ENCODE data around the gene VAC14.

DNA sequence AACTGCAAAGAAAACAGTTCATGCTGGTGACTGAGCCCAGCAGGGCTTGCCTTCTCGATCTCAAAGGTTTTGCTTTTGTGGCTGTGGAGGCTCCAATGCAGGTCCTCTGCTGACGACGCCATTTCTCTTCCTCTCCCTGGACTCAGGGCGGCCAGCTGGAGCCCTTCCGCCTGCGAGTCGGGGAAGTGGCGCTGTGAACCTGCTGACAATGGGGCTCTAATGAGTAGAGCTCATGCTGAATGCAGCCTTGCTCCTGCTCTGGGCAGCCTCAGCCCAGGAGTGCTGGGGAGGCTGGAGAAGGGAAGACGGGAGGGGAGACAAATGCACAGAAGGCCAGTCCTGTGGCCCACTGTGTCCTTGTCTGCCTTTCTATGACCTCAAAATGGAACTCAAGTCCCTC lies 43.8 kb downstream of the VAC14 start:
- TF ChIP-seq ZNF548 (tag by site-specific recombination; IDR thresholded peaks at IDR 0.05) (no peak), ZNF138 (tag by site-specific recombination; IDR thresholded peaks at IDR 0.05; ENCODE audit: borderline replicate concordance) (no peak), ZNF133 (tag by site-specific recombination; IDR thresholded peaks at IDR 0.05) (no peak), ZNF768 (tag by site-specific recombination; IDR thresholded peaks at IDR 0.05) (no peak), ZNF624 (tag by site-specific recombination; IDR thresholded peaks at IDR 0.05) (no peak), ZBTB1 (tag by site-specific recombination; IDR thresholded peaks at IDR 0.05) (no peak), SP7 (tag by site-specific recombination; IDR thresholded peaks at IDR 0.05) (no peak)
- TF ChIP-seq, protein P1, sequence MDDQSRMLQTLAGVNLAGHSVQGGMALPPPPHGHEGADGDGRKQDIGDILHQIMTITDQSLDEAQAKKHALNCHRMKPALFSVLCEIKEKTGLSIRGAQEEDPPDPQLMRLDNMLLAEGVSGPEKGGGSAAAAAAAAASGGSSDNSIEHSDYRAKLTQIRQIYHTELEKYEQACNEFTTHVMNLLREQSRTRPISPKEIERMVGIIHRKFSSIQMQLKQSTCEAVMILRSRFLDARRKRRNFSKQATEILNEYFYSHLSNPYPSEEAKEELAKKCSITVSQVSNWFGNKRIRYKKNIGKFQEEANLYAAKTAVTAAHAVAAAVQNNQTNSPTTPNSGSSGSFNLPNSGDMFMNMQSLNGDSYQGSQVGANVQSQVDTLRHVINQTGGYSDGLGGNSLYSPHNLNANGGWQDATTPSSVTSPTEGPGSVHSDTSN (CRISPR knock-in tag; IDR thresholded peaks at IDR 0.05): no peak
- TF ChIP-seq, protein P2, sequence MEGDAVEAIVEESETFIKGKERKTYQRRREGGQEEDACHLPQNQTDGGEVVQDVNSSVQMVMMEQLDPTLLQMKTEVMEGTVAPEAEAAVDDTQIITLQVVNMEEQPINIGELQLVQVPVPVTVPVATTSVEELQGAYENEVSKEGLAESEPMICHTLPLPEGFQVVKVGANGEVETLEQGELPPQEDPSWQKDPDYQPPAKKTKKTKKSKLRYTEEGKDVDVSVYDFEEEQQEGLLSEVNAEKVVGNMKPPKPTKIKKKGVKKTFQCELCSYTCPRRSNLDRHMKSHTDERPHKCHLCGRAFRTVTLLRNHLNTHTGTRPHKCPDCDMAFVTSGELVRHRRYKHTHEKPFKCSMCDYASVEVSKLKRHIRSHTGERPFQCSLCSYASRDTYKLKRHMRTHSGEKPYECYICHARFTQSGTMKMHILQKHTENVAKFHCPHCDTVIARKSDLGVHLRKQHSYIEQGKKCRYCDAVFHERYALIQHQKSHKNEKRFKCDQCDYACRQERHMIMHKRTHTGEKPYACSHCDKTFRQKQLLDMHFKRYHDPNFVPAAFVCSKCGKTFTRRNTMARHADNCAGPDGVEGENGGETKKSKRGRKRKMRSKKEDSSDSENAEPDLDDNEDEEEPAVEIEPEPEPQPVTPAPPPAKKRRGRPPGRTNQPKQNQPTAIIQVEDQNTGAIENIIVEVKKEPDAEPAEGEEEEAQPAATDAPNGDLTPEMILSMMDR (tag by site-specific recombination; IDR thresholded peaks at IDR 0.05): no peak
- TF ChIP-seq, protein P3, sequence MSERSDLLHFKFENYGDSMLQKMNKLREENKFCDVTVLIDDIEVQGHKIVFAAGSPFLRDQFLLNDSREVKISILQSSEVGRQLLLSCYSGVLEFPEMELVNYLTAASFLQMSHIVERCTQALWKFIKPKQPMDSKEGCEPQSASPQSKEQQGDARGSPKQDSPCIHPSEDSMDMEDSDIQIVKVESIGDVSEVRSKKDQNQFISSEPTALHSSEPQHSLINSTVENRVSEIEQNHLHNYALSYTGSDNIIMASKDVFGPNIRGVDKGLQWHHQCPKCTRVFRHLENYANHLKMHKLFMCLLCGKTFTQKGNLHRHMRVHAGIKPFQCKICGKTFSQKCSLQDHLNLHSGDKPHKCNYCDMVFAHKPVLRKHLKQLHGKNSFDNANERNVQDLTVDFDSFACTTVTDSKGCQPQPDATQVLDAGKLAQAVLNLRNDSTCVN (tag by site-specific recombination; optimal IDR thresholded peaks at IDR 0.05): no peak
- TF ChIP-seq, protein P4, sequence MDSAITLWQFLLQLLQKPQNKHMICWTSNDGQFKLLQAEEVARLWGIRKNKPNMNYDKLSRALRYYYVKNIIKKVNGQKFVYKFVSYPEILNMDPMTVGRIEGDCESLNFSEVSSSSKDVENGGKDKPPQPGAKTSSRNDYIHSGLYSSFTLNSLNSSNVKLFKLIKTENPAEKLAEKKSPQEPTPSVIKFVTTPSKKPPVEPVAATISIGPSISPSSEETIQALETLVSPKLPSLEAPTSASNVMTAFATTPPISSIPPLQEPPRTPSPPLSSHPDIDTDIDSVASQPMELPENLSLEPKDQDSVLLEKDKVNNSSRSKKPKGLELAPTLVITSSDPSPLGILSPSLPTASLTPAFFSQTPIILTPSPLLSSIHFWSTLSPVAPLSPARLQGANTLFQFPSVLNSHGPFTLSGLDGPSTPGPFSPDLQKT (IDR thresholded peaks at IDR 0.05; ENCODE audit: borderline replicate concordance, low read depth, low read length): no peak

All from HEK293 (cell line).